ENCODE data around the gene VAT1. TPM values are rescaled to one million over a fixed set of nuclear protein-coding genes. Genes with fewer than 3 reads are reported as not detected.
A peak's percentile ranks its signal among the peaks of the same experiment; 100 is the strongest.

The VAT1 gene
- total and polyA plus RNA-seq, 10 donors, result 20.3 to 144 (median 62.4) TPM

- Histone ChIP-seq H3K36me3 (no peaks in the 10 kb centered on the region), H3K4me3 (no peak overlapping the region), H3K27ac (no peak overlapping the region), H3K27me3 (replicated peaks in 1 of 7) (no peaks in the 10 kb centered on the region), H3K9me3 (no peaks in the 10 kb centered on the region), H3K4me1 (no peaks in the 10 kb centered on the region)
- no peak for DNase-seq
- intact Hi-C loops (cut with DNase I; ENCODE audit: low total_unique reads), result no loop called here
- WGBS, 5 donors, result 92 to 97% (median 95%) methylated on average over 3 of the region's 3 CpGs
- TF ChIP-seq POLR2A (IDR thresholded peaks at IDR 0.05) (no peak), POLR2AphosphoS5 (IDR thresholded peaks at IDR 0.05) (no peak), CTCF (IDR thresholded peaks at IDR 0.05 in 8 of 11, conservative IDR thresholded peaks at IDR 0.05 in 3 of 11) (no peak)
Observed at GRCh38 chr17:43034894-43035293, 12.7 kb upstream of the VAT1 start.

- TF ChIP-seq POLR2A (IDR thresholded peaks at IDR 0.05) (no peak), CTCF (IDR thresholded peaks at IDR 0.05 in 8 of 11, conservative IDR thresholded peaks at IDR 0.05 in 3 of 11) (no peak)
- 61 to 74% (median 69%) methylated on average over 12 of the region's 12 CpGs for WGBS, 5 donors
- no peak overlapping the region for H3K27ac ChIP-seq
Observed at GRCh38 chr17:43033948-43034881, 12.0 kb upstream of the VAT1 start.

GRCh38 chr17:43031666-43032065 lies 9.5 kb upstream of the VAT1 start:
- Histone ChIP-seq H3K27ac (no peak overlapping the region), H3K36me3 (no peaks in the 10 kb centered on the region), H3K9me3 (no peaks in the 10 kb centered on the region), H3K4me1 (no peaks in the 10 kb centered on the region), H3K27me3 (replicated peaks in 1 of 7) (no peaks in the 10 kb centered on the region), H3K4me3 (no peak overlapping the region)
- TF ChIP-seq CTCF (IDR thresholded peaks at IDR 0.05 in 8 of 11, conservative IDR thresholded peaks at IDR 0.05 in 3 of 11), result no peak
- no peak for TF ChIP-seq POLR2A (IDR thresholded peaks at IDR 0.05)
- TF ChIP-seq POLR2AphosphoS5 (IDR thresholded peaks at IDR 0.05), result no peak
- intact Hi-C loops (cut with DNase I; ENCODE audit: low total_unique reads), result no loop called here
- 84 to 99% (median 86%) methylated on average over 3 of the region's 3 CpGs for WGBS, 5 donors
- no peak for DNase-seq

More at GRCh38 chr17:43033948-43034881, 12.0 kb upstream of the VAT1 start:
- H3K27me3 ChIP-seq (replicated peaks in 1 of 7), result no peaks in the 10 kb centered on the region
- intact Hi-C loops (cut with DNase I; ENCODE audit: low total_unique reads), result no loop called here
- peak; percentile 21 for DNase-seq
- H3K9me3 ChIP-seq, result no peaks in the 10 kb centered on the region
- no peaks in the 10 kb centered on the region for H3K4me1 ChIP-seq
- H3K36me3 ChIP-seq, result no peaks in the 10 kb centered on the region
- no peak overlapping the region for H3K4me3 ChIP-seq

GRCh38 chr17:43030137-43030767 lies 8.1 kb upstream of the VAT1 start:
- Histone ChIP-seq H3K4me1 (peaks cover 0 to 4% (median 0%) of the 10 kb centered on the region in 6 donors), H3K27ac (peak overlapping the region in 1 of 8 donors; percentile 54)
- 62 to 82% (median 80%) methylated on average over 6 of the region's 6 CpGs for WGBS, 5 donors

More at GRCh38 chr17:43030137-43030767, 8.1 kb upstream of the VAT1 start:
- Histone ChIP-seq H3K9me3 (no peaks in the 10 kb centered on the region), H3K27me3 (replicated peaks in 1 of 7) (no peaks in the 10 kb centered on the region), H3K36me3 (no peaks in the 10 kb centered on the region), H3K4me3 (no peak overlapping the region)
- no peak for DNase-seq
- intact Hi-C loops (cut with DNase I; ENCODE audit: low total_unique reads), result no loop called here
- no peak for TF ChIP-seq POLR2AphosphoS5 (IDR thresholded peaks at IDR 0.05)
- TF ChIP-seq POLR2A (IDR thresholded peaks at IDR 0.05), result no peak
- no peak for TF ChIP-seq CTCF (IDR thresholded peaks at IDR 0.05 in 8 of 11, conservative IDR thresholded peaks at IDR 0.05 in 3 of 11)
